GM18867 (cell line): ENCODE results near the gene SMAD6.

Experiments used
- ATAC-seq: cut with Tn5 transposase; IDR thresholded peaks from one replicate; pipeline ENCODE4 v1.9.1; 2021; ENCODE audit warnings: mild to moderate bottlenecking, moderate library complexity; ENCODE audit not compliant: unreplicated experiment

The SMAD6 gene

GRCh38 chr15:66786708-66787488 is 84.9 kb downstream of the SMAD6 start:
- no peak for ATAC-seq

- no peak for ATAC-seq
Measured at GRCh38 chr15:66787489-66787871, 85.4 kb downstream of the SMAD6 start.

GRCh38 chr15:66788024-66788423 is 86.0 kb downstream of the SMAD6 start:
- no peak for ATAC-seq

GRCh38 chr15:66789029-66790025 is 87.3 kb downstream of the SMAD6 start:
- no peak for ATAC-seq

GRCh38 chr15:66795851-66796250 is 93.8 kb downstream of the SMAD6 start:
- no peak for ATAC-seq

- no peak for ATAC-seq
Measured at GRCh38 chr15:66796343-66796742, 94.3 kb downstream of the SMAD6 start.

- ATAC-seq = no peak
Measured at GRCh38 chr15:66797921-66798320, 95.9 kb downstream of the SMAD6 start.

GRCh38 chr15:66798426-66799061 is 96.5 kb downstream of the SMAD6 start:
- ATAC-seq = no peak

GRCh38 chr15:66799242-66799641 is 97.2 kb downstream of the SMAD6 start:
- ATAC-seq = no peak

GRCh38 chr15:66800584-66801235 is 98.7 kb downstream of the SMAD6 start:
- ATAC-seq = no peak

GRCh38 chr15:66801266-66801665 is 99.2 kb downstream of the SMAD6 start:
- no peak for ATAC-seq

GRCh38 chr15:66802025-66803001 is 100.3 kb downstream of the SMAD6 start:
- ATAC-seq = no peak

GRCh38 chr15:66803182-66803729 is 101.2 kb downstream of the SMAD6 start:
- ATAC-seq = no peak

GRCh38 chr15:66803749-66804148 is 101.7 kb downstream of the SMAD6 start:
- no peak for ATAC-seq

GRCh38 chr15:66805202-66805885 is 103.3 kb downstream of the SMAD6 start:
- no peak for ATAC-seq

- ATAC-seq = no peak
Measured at GRCh38 chr15:66808181-66808824, 106.3 kb downstream of the SMAD6 start.

- no peak for ATAC-seq
Measured at GRCh38 chr15:66809664-66810063, 107.6 kb downstream of the SMAD6 start.

GRCh38 chr15:66815318-66815717 is 113.3 kb downstream of the SMAD6 start:
- ATAC-seq = no peak
